ENCODE results near the gene SETD2.

The SETD2 gene

DNA sequence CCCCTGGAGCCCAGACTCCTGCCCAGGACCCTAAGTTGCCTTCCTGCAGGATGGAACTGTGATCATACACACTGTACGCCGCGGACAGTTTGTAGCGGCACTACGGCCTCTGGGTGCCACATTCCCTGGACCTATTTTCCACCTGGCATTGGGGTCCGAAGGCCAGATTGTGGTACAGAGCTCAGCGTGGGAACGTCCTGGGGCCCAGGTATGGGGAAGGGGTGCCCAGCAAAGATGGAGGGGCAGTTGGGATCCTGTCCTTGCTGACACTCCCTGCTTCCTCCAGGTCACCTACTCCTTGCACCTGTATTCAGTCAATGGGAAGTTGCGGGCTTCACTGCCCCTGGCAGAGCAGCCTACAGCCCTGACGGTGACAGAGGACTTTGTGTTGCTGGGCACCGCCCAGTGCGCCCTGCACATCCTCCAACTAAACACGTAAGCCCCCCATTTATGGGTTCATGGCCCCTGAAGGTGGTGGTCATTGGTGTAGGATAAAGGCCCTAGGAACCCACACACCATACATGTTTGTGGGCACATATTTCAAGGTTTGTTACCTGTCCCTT is 155.6 kb downstream of the SETD2 start:
- H3K4me3 ChIP-seq (ENCODE audit: low read depth, low read length): no peak overlapping the region
- no peak for DNase-seq (ENCODE audit: low read depth)

GRCh38 chr3:47007482-47008233 is 156.3 kb downstream of the SETD2 start:
- no peak overlapping the region for H3K4me3 ChIP-seq (ENCODE audit: low read depth, low read length)
- no peak for DNase-seq (ENCODE audit: low read depth)
- TF ChIP-seq POLR2A (IDR thresholded peaks at IDR 0.05; ENCODE audit: extremely low read depth, insufficient read length): no peak
- TF ChIP-seq, protein P1, sequence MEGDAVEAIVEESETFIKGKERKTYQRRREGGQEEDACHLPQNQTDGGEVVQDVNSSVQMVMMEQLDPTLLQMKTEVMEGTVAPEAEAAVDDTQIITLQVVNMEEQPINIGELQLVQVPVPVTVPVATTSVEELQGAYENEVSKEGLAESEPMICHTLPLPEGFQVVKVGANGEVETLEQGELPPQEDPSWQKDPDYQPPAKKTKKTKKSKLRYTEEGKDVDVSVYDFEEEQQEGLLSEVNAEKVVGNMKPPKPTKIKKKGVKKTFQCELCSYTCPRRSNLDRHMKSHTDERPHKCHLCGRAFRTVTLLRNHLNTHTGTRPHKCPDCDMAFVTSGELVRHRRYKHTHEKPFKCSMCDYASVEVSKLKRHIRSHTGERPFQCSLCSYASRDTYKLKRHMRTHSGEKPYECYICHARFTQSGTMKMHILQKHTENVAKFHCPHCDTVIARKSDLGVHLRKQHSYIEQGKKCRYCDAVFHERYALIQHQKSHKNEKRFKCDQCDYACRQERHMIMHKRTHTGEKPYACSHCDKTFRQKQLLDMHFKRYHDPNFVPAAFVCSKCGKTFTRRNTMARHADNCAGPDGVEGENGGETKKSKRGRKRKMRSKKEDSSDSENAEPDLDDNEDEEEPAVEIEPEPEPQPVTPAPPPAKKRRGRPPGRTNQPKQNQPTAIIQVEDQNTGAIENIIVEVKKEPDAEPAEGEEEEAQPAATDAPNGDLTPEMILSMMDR (IDR thresholded peaks at IDR 0.05; ENCODE audit: low read depth, low read length): no peak
- TF ChIP-seq, protein P2, sequence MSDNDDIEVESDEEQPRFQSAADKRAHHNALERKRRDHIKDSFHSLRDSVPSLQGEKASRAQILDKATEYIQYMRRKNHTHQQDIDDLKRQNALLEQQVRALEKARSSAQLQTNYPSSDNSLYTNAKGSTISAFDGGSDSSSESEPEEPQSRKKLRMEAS (IDR thresholded peaks at IDR 0.05; ENCODE audit: low read depth, low read length): no peak
- no peak for TF ChIP-seq MYC (IDR thresholded peaks at IDR 0.05; ENCODE audit: low read depth, low read length)

More for the DNA sequence above, 155.6 kb downstream of the SETD2 start:
- no peak for TF ChIP-seq MYC (IDR thresholded peaks at IDR 0.05; ENCODE audit: low read depth, low read length)
- no peak for TF ChIP-seq POLR2A (IDR thresholded peaks at IDR 0.05; ENCODE audit: extremely low read depth, insufficient read length)
- TF ChIP-seq, protein P2 (IDR thresholded peaks at IDR 0.05; ENCODE audit: low read depth, low read length): no peak
- TF ChIP-seq, protein P1 (IDR thresholded peaks at IDR 0.05; ENCODE audit: low read depth, low read length): no peak

GRCh38 chr3:47007001-47007400 is 156.9 kb downstream of the SETD2 start:
- DNase-seq (ENCODE audit: low read depth): no peak
- H3K4me3 ChIP-seq (ENCODE audit: low read depth, low read length): no peak overlapping the region
- TF ChIP-seq, protein P2 (IDR thresholded peaks at IDR 0.05; ENCODE audit: low read depth, low read length): no peak
- TF ChIP-seq MYC (IDR thresholded peaks at IDR 0.05; ENCODE audit: low read depth, low read length) (no peak), POLR2A (IDR thresholded peaks at IDR 0.05; ENCODE audit: extremely low read depth, insufficient read length) (no peak)
- TF ChIP-seq, protein P1 (IDR thresholded peaks at IDR 0.05; ENCODE audit: low read depth, low read length): no peak

- no peak for DNase-seq (ENCODE audit: low read depth)
- no peak overlapping the region for H3K4me3 ChIP-seq (ENCODE audit: low read depth, low read length)
- TF ChIP-seq, protein P1 (IDR thresholded peaks at IDR 0.05; ENCODE audit: low read depth, low read length): no peak
These were observed 157.7 kb downstream of the SETD2 start for GRCh38 chr3:47006145-47006651.

- DNase-seq (ENCODE audit: low read depth): no peak
- H3K4me3 ChIP-seq (ENCODE audit: low read depth, low read length): no peak overlapping the region
- no peak for TF ChIP-seq MYC (IDR thresholded peaks at IDR 0.05; ENCODE audit: low read depth, low read length)
- TF ChIP-seq POLR2A (IDR thresholded peaks at IDR 0.05; ENCODE audit: extremely low read depth, insufficient read length): no peak
- TF ChIP-seq, protein P2 (IDR thresholded peaks at IDR 0.05; ENCODE audit: low read depth, low read length): no peak
- TF ChIP-seq, protein P1 (IDR thresholded peaks at IDR 0.05; ENCODE audit: low read depth, low read length): no peak
These were observed 158.4 kb downstream of the SETD2 start for GRCh38 chr3:47005212-47006144.

Data from NB4 (cell line).